ENCODE data around the gene MAT1A.
"Not testable (repeated sequence)": the region's sequence is repeated elsewhere in the genome, so short reads cannot be mapped to it uniquely, and the experiment has no call there.

Gene MAT1A

DNA sequence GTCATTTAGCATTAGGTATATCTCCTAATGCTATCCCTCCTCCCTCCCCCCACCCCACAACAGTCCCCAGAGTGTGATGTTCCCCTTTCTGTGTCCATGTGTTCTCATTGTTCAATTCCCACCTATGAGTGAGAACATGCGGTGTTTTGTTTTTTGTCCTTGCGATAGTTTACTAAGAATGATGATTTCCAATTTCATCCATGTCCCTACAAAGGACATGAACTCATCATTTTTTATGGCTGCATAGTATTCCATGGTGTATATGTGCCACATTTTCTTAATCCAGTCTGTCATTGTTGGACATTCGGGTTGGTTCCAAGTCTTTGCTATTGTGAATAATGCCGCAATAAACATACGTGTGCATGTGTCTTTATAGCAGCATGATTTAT lies 66.4 kb downstream of the MAT1A start:
- not testable (repeated sequence) for DNase-seq (ENCODE audit: low spot score)

Measured in CD4-positive, alpha-beta T cell treated with Interleukin-15 for 4 hours (primary cell).